Transverse colon (tissue), 3 donors: ENCODE data around the gene B3GNT4.

Experiments used
- POLR2A ChIP-seq: fragments of 450-650 bp; IDR thresholded peaks from one replicate; pipeline ENCODE4 v1.6.1; 2016; ENCODE audit warnings: antibody characterized with exemption, mild to moderate bottlenecking, moderate library complexity
- TF ChIP-seq, protein P1 (sequence below), 5 experiments: fragments of 200-600 bp in 3 of 5; fragments of 450-650 bp in 2 of 5; sonication (generic) in 3 of 5; IDR thresholded peaks; 1 replicate in 2 of 5; 2 replicates in 3 of 5; pipeline ENCODE4 v1.5.1; 2016 to 2017; ENCODE audit warnings: antibody characterized with exemption in 5 of 5, inconsistent platforms in 3 of 5, mild to moderate bottlenecking in 2 of 5, moderate library complexity in 1 of 5

DNA sequence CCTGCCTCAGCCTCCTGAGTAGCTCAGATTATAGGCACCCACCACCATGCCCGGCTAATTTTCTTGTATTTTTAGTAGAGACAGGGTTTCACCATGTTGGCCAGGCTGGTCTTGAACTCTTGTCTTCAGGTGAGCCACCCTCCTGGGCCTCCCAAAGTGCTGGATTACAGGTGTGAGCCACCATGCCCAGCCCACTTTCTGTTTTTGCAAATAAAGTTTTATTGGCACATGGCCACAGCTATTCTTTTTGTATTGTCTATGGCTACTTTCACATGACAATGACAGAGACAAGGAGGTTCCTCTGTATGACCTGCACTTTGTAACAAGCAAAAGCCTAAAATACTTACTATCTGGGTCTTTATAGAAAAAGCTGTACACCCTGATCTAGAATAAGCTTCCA, 42.0 kb downstream of the B3GNT4 start:
- TF ChIP-seq, protein P1, sequence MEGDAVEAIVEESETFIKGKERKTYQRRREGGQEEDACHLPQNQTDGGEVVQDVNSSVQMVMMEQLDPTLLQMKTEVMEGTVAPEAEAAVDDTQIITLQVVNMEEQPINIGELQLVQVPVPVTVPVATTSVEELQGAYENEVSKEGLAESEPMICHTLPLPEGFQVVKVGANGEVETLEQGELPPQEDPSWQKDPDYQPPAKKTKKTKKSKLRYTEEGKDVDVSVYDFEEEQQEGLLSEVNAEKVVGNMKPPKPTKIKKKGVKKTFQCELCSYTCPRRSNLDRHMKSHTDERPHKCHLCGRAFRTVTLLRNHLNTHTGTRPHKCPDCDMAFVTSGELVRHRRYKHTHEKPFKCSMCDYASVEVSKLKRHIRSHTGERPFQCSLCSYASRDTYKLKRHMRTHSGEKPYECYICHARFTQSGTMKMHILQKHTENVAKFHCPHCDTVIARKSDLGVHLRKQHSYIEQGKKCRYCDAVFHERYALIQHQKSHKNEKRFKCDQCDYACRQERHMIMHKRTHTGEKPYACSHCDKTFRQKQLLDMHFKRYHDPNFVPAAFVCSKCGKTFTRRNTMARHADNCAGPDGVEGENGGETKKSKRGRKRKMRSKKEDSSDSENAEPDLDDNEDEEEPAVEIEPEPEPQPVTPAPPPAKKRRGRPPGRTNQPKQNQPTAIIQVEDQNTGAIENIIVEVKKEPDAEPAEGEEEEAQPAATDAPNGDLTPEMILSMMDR (IDR thresholded peaks at IDR 0.05) = no peak
- TF ChIP-seq POLR2A = no peak
